ENCODE measurements around the gene ANKRD11.
A peak's percentile ranks its signal among the peaks of the same experiment; 100 is the strongest.

The ANKRD11 gene

GRCh38 chr16:89386306-89387185 lies 103.8 kb downstream of the ANKRD11 start:
- no peak for DNase-seq
- no peak overlapping the region for H3K4me2 ChIP-seq (ENCODE audit: low read length, poor library complexity, severe bottlenecking)
- H3K4me1 ChIP-seq (ENCODE audit: control insufficient read depth, insufficient read depth, low read depth, low read length), result peaks cover 27% of the 10 kb centered on the region
- peak overlapping the region; percentile 59 for H4K91ac ChIP-seq (ENCODE audit: low read length)
- H2BK15ac ChIP-seq (ENCODE audit: low read depth, poor library complexity, severe bottlenecking), result no peak overlapping the region
- H2BK120ac ChIP-seq (ENCODE audit: low read depth, low read length), result no peak overlapping the region
- no peak overlapping the region for H3K27ac ChIP-seq (ENCODE audit: low read length, poor library complexity, severe bottlenecking)
- no peaks in the 10 kb centered on the region for H3K9me3 ChIP-seq (ENCODE audit: control insufficient read depth, low read length)
- no peak overlapping the region for H3K18ac ChIP-seq (ENCODE audit: low read depth in 1 of 2, low read length in 2 of 2)
- H3K79me1 ChIP-seq (replicated peaks; ENCODE audit: low read length, poor library complexity, severe bottlenecking), result peaks cover 12% of the 10 kb centered on the region
- H3K4me3 ChIP-seq (ENCODE audit: insufficient read depth in 1 of 2, low read depth in 1 of 2, low read length in 2 of 2), result no peak overlapping the region
- no peak overlapping the region for H2AK5ac ChIP-seq (ENCODE audit: low read length, severe bottlenecking)
- H2BK5ac ChIP-seq (ENCODE audit: low read depth, low read length, poor library complexity, severe bottlenecking), result no peak overlapping the region
- WGBS, result 90% methylated on average over 20 of the region's 21 CpGs
- no peak overlapping the region for H2BK12ac ChIP-seq (ENCODE audit: low read length in 2 of 2)
- H3K14ac ChIP-seq (ENCODE audit: low read length in 2 of 2), result no peak overlapping the region
- no peaks in the 10 kb centered on the region for H3K27me3 ChIP-seq (ENCODE audit: control insufficient read depth in 1 of 2, insufficient read depth in 1 of 2, low read length in 2 of 2)
- no peak overlapping the region for H4K8ac ChIP-seq (ENCODE audit: low read length)
- H3K9ac ChIP-seq (ENCODE audit: low read length), result no peak overlapping the region
- no peak overlapping the region for H3K23ac ChIP-seq (ENCODE audit: low read length in 2 of 2)
- H2AFZ ChIP-seq (ENCODE audit: low read depth, low read length), result no peak overlapping the region
- no peak overlapping the region for H3K4ac ChIP-seq (ENCODE audit: low read depth in 1 of 2, low read length in 2 of 2)
- H3K36me3 ChIP-seq (ENCODE audit: control insufficient read depth in 1 of 2, insufficient read depth in 2 of 2, low read depth in 1 of 2, low read length in 2 of 2), result peaks cover 2 to 13% of the 10 kb centered on the region in 2 experiments

DNA sequence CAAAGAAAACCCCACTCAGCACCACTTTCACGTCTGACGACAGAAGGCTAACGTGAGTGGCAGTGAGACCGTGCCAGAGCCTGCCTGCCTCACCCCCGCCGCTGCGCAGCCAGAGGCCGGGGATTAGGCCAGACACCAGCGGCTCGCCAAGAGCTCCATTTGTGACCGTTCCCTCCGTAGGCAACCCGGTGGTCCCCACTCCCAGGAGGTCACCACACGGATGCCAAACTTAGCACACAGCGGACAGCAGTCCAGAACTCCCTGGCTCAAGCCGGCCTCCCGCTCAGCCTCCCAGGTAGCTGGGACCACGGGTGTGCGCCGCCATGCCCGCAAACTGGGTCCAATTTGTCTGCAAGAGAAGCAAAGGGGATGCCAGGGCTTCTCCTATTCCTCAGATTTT lies 104.6 kb downstream of the ANKRD11 start:
- no peak overlapping the region for H4K8ac ChIP-seq (ENCODE audit: low read length)
- no peak overlapping the region for H2AFZ ChIP-seq (ENCODE audit: low read depth, low read length)
- no peak overlapping the region for H3K4me2 ChIP-seq (ENCODE audit: low read length, poor library complexity, severe bottlenecking)
- H3K79me1 ChIP-seq (replicated peaks; ENCODE audit: low read length, poor library complexity, severe bottlenecking), result peaks cover 10% of the 10 kb centered on the region
- H3K4ac ChIP-seq (ENCODE audit: low read depth in 1 of 2, low read length in 2 of 2), result no peak overlapping the region
- DNase-seq, result no peak
- no peak overlapping the region for H2BK5ac ChIP-seq (ENCODE audit: low read depth, low read length, poor library complexity, severe bottlenecking)
- H3K9me3 ChIP-seq (ENCODE audit: control insufficient read depth, low read length), result no peaks in the 10 kb centered on the region
- H3K36me3 ChIP-seq (ENCODE audit: control insufficient read depth in 1 of 2, insufficient read depth in 2 of 2, low read depth in 1 of 2, low read length in 2 of 2), result peaks cover 2 to 9% of the 10 kb centered on the region in 2 experiments
- H3K18ac ChIP-seq (ENCODE audit: low read depth in 1 of 2, low read length in 2 of 2), result no peak overlapping the region
- no peak overlapping the region for H3K9ac ChIP-seq (ENCODE audit: low read length)
- WGBS, result 97% methylated on average over 21 of the region's 21 CpGs
- H3K14ac ChIP-seq (ENCODE audit: low read length in 2 of 2), result peak overlapping the region in 1 of 2 experiments; percentile 41
- no peak overlapping the region for H3K23ac ChIP-seq (ENCODE audit: low read length in 2 of 2)
- H3K4me1 ChIP-seq (ENCODE audit: control insufficient read depth, insufficient read depth, low read depth, low read length), result peaks cover 25% of the 10 kb centered on the region
- H2BK120ac ChIP-seq (ENCODE audit: low read depth, low read length), result no peak overlapping the region
- no peak overlapping the region for H2BK12ac ChIP-seq (ENCODE audit: low read length in 2 of 2)
- no peak overlapping the region for H2BK15ac ChIP-seq (ENCODE audit: low read depth, poor library complexity, severe bottlenecking)
- no peak overlapping the region for H3K4me3 ChIP-seq (ENCODE audit: insufficient read depth in 1 of 2, low read depth in 1 of 2, low read length in 2 of 2)
- no peak overlapping the region for H4K91ac ChIP-seq (ENCODE audit: low read length)
- H3K27ac ChIP-seq (ENCODE audit: low read length, poor library complexity, severe bottlenecking), result no peak overlapping the region
- no peaks in the 10 kb centered on the region for H3K27me3 ChIP-seq (ENCODE audit: control insufficient read depth in 1 of 2, insufficient read depth in 1 of 2, low read length in 2 of 2)
- no peak overlapping the region for H2AK5ac ChIP-seq (ENCODE audit: low read length, severe bottlenecking)

GRCh38 chr16:89384282-89384681 lies 106.1 kb downstream of the ANKRD11 start:
- no peak overlapping the region for H3K18ac ChIP-seq (ENCODE audit: low read depth in 1 of 2, low read length in 2 of 2)
- H2AFZ ChIP-seq (ENCODE audit: low read depth, low read length), result no peak overlapping the region
- no peak for DNase-seq
- H3K9ac ChIP-seq (ENCODE audit: low read length), result no peak overlapping the region
- H3K79me1 ChIP-seq (replicated peaks; ENCODE audit: low read length, poor library complexity, severe bottlenecking), result peaks cover 12% of the 10 kb centered on the region
- H3K36me3 ChIP-seq (ENCODE audit: control insufficient read depth in 1 of 2, insufficient read depth in 2 of 2, low read depth in 1 of 2, low read length in 2 of 2), result peaks cover 2 to 9% of the 10 kb centered on the region in 2 experiments
- no peak overlapping the region for H3K23ac ChIP-seq (ENCODE audit: low read length in 2 of 2)
- H3K4me3 ChIP-seq (ENCODE audit: insufficient read depth in 1 of 2, low read depth in 1 of 2, low read length in 2 of 2), result no peak overlapping the region
- H2BK12ac ChIP-seq (ENCODE audit: low read length in 2 of 2), result no peak overlapping the region
- H2AK5ac ChIP-seq (ENCODE audit: low read length, severe bottlenecking), result no peak overlapping the region
- no peak overlapping the region for H2BK5ac ChIP-seq (ENCODE audit: low read depth, low read length, poor library complexity, severe bottlenecking)
- H3K4me1 ChIP-seq (ENCODE audit: control insufficient read depth, insufficient read depth, low read depth, low read length), result peaks cover 34% of the 10 kb centered on the region
- H3K27me3 ChIP-seq (ENCODE audit: control insufficient read depth in 1 of 2, insufficient read depth in 1 of 2, low read length in 2 of 2), result no peaks in the 10 kb centered on the region
- no peak overlapping the region for H2BK120ac ChIP-seq (ENCODE audit: low read depth, low read length)
- H3K9me3 ChIP-seq (ENCODE audit: control insufficient read depth, low read length), result no peaks in the 10 kb centered on the region
- no peak overlapping the region for H2BK15ac ChIP-seq (ENCODE audit: low read depth, poor library complexity, severe bottlenecking)
- H3K4ac ChIP-seq (ENCODE audit: low read depth in 1 of 2, low read length in 2 of 2), result no peak overlapping the region
- H3K27ac ChIP-seq (ENCODE audit: low read length, poor library complexity, severe bottlenecking), result no peak overlapping the region
- no peak overlapping the region for H4K8ac ChIP-seq (ENCODE audit: low read length)
- H4K91ac ChIP-seq (ENCODE audit: low read length), result no peak overlapping the region
- 98% methylated on average over 12 of the region's 12 CpGs for WGBS
- no peak overlapping the region for H3K4me2 ChIP-seq (ENCODE audit: low read length, poor library complexity, severe bottlenecking)
- H3K14ac ChIP-seq (ENCODE audit: low read length in 2 of 2), result no peak overlapping the region

DNA sequence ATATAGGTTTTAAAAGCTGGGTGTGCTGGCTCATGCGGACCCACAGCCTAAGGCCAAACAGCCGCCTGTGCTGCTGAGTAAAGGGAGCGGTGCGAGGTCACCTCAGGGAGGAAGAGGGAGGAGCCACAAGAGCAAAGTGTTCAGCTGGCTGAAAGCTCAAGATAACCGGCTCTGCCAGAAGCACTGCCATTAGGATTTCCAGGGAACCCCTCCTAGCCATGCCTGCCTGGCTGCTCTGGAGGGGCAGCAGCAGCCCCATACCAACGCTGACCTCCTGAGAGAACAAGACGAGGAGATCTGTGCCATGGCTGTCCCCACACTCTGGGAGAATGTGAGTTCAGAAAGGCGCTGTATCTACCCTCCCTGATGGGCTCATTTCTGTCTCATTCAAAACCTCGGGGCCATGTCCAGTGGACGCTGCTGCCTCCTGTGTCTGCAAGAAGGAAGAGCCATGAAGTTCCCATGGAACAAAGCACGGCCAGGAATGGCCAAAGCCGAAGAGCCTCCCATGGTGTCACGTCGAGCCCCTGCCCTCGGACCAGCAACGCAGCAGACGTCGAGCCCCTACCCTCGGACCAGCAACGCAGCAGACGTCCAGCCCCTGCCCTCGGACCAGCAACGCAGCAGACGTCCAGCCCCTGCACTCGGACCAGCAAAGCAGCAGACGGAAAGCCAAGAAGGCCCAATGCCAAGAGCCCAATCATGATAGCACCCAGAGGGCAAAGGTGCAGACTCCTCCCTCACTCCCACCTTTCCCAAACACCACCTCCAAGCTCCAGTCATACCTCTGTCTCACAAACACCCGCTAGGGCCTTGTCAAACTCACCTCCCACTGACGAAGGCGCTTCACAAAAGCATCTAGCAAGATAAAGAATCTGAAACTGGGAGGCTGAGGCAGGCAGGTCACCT lies 107.0 kb downstream of the ANKRD11 start:
- peaks cover 0 to 9% of the 10 kb centered on the region in 2 experiments for H3K36me3 ChIP-seq (ENCODE audit: control insufficient read depth in 1 of 2, insufficient read depth in 2 of 2, low read depth in 1 of 2, low read length in 2 of 2)
- no peak overlapping the region for H3K4me3 ChIP-seq (ENCODE audit: insufficient read depth in 1 of 2, low read depth in 1 of 2, low read length in 2 of 2)
- no peak overlapping the region for H2BK15ac ChIP-seq (ENCODE audit: low read depth, poor library complexity, severe bottlenecking)
- peak overlapping the region; percentile 53 for H4K8ac ChIP-seq (ENCODE audit: low read length)
- 72% methylated on average over 29 of the region's 29 CpGs for WGBS
- no peak overlapping the region for H2BK5ac ChIP-seq (ENCODE audit: low read depth, low read length, poor library complexity, severe bottlenecking)
- peak overlapping the region in 1 of 2 experiments; percentile 44 for H3K14ac ChIP-seq (ENCODE audit: low read length in 2 of 2)
- H3K4me2 ChIP-seq (ENCODE audit: low read length, poor library complexity, severe bottlenecking), result no peak overlapping the region
- H3K9me3 ChIP-seq (ENCODE audit: control insufficient read depth, low read length), result no peaks in the 10 kb centered on the region
- no peak overlapping the region for H3K27ac ChIP-seq (ENCODE audit: low read length, poor library complexity, severe bottlenecking)
- H3K18ac ChIP-seq (ENCODE audit: low read depth in 1 of 2, low read length in 2 of 2), result peak overlapping the region in 1 of 2 experiments; percentile 48
- no peak overlapping the region for H3K23ac ChIP-seq (ENCODE audit: low read length in 2 of 2)
- peak; percentile 69 for DNase-seq
- no peak overlapping the region for H2AFZ ChIP-seq (ENCODE audit: low read depth, low read length)
- H2AK5ac ChIP-seq (ENCODE audit: low read length, severe bottlenecking), result no peak overlapping the region
- H4K91ac ChIP-seq (ENCODE audit: low read length), result peak overlapping the region; percentile 58
- H2BK12ac ChIP-seq (ENCODE audit: low read length in 2 of 2), result no peak overlapping the region
- H3K27me3 ChIP-seq (ENCODE audit: control insufficient read depth in 1 of 2, insufficient read depth in 1 of 2, low read length in 2 of 2), result no peaks in the 10 kb centered on the region
- H2BK120ac ChIP-seq (ENCODE audit: low read depth, low read length), result no peak overlapping the region
- H3K9ac ChIP-seq (ENCODE audit: low read length), result no peak overlapping the region
- no peak overlapping the region for H3K4ac ChIP-seq (ENCODE audit: low read depth in 1 of 2, low read length in 2 of 2)
- H3K4me1 ChIP-seq (ENCODE audit: control insufficient read depth, insufficient read depth, low read depth, low read length), result peaks cover 39% of the 10 kb centered on the region
- peaks cover 8% of the 10 kb centered on the region for H3K79me1 ChIP-seq (replicated peaks; ENCODE audit: low read length, poor library complexity, severe bottlenecking)

Data from mesenchymal stem cell (in vitro differentiated cells and primary cell).